WERI-Rb-1 (cell line): ENCODE data around the gene COQ8B.
"Not testable (repeated sequence)": the region's sequence is repeated elsewhere in the genome, so short reads cannot be mapped to it uniquely, and the experiment has no call there.

ENCODE experiments used
- DNase-seq: peaks from one replicate; pipeline ENCODE4 v3.0.0-alpha.2; 2020
- H3K27ac ChIP-seq: fragments of 250-450 bp; sonication (Bioruptor Pico); 2 replicates; pipeline ENCODE4 v1.5.1; 2020; ENCODE audit warnings: mild to moderate bottlenecking, moderate library complexity
- H3K27me3 ChIP-seq: fragments of 250-450 bp; sonication (Bioruptor Pico); 2 replicates; pipeline ENCODE4 v1.5.1; 2021; ENCODE audit warnings: mild to moderate bottlenecking, low read depth, moderate library complexity; ENCODE audit not compliant: insufficient read depth, severe bottlenecking
- H3K36me3 ChIP-seq: fragments of 250-450 bp; sonication (Bioruptor Pico); 2 replicates; pipeline ENCODE4 v1.5.1; 2020; ENCODE audit warnings: mild to moderate bottlenecking, moderate library complexity
- H3K4me3 ChIP-seq: 2 replicates; pipeline ENCODE4 v1.5.1; 2011; ENCODE audit warnings: low read depth, mild to moderate bottlenecking, control low read depth, low read length
- H3K9me3 ChIP-seq: fragments of 250-450 bp; sonication (Bioruptor Pico); 2 replicates; pipeline ENCODE4 v1.5.1; 2021; ENCODE audit warnings: mild to moderate bottlenecking, moderate library complexity; ENCODE audit not compliant: severe bottlenecking
- CTCF ChIP-seq: IDR thresholded peaks from 2 replicates; pipeline ENCODE4 v1.5.1; 2011; ENCODE audit warnings: low read depth, mild to moderate bottlenecking, control low read depth, inconsistent platforms, low read length

The COQ8B gene

GRCh38 chr19:40716482-40717324, at the start of gene COQ8B, which contains the start of gene ITPKC:
Gene COQ8B, minus strand, starts transcription at chr19:40716886. Its CDS starts 2,254 bp downstream, at chr19:40714632.
Gene ITPKC, plus strand, starts transcription at chr19:40717112. Its CDS starts 24 bp downstream, at chr19:40717136.
- peak; percentile 99 for DNase-seq
- H3K27ac ChIP-seq = peak within 1 kb of the TSS; percentile 85
- peak within 1 kb of the TSS; percentile 88 for H3K4me3 ChIP-seq
- peaks cover 5% of the 10 kb centered on the region; the same call in 1 of the 2 replicates for H3K36me3 ChIP-seq
- no peak for TF ChIP-seq CTCF
- no peaks in the 10 kb centered on the region for H3K27me3 ChIP-seq
- no peaks in the 10 kb centered on the region for H3K9me3 ChIP-seq

- H3K27ac ChIP-seq, DNase-seq, H3K4me3 ChIP-seq, H3K27me3 ChIP-seq, H3K9me3 ChIP-seq: not testable (repeated sequence)
- peaks cover 50% of the 10 kb centered on the region for H3K36me3 ChIP-seq
Observed at GRCh38 chr19:40766385-40766784, 49.7 kb upstream of the COQ8B start.

GRCh38 chr19:40763963-40764362, 47.3 kb upstream of the COQ8B start:
- Histone ChIP-seq H3K27me3 (no peaks in the 10 kb centered on the region), H3K27ac (no peak overlapping the region), H3K9me3 (no peaks in the 10 kb centered on the region), H3K4me3 (no peak overlapping the region), H3K36me3 (peaks cover 72% of the 10 kb centered on the region)
- DNase-seq = no peak
- TF ChIP-seq CTCF = no peak

GRCh38 chr19:40763526-40763925, 46.8 kb upstream of the COQ8B start:
- Histone ChIP-seq H3K9me3 (no peaks in the 10 kb centered on the region), H3K4me3 (no peak overlapping the region), H3K27ac (no peak overlapping the region), H3K27me3 (no peaks in the 10 kb centered on the region), H3K36me3 (peaks cover 76% of the 10 kb centered on the region)
- no peak for DNase-seq
- TF ChIP-seq CTCF = no peak

GRCh38 chr19:40762754-40763470, 46.2 kb upstream of the COQ8B start:
- no peak for DNase-seq
- Histone ChIP-seq H3K36me3 (peaks cover 82% of the 10 kb centered on the region), H3K27ac (no peak overlapping the region), H3K4me3 (no peak overlapping the region), H3K9me3 (no peaks in the 10 kb centered on the region), H3K27me3 (no peaks in the 10 kb centered on the region)
- no peak for TF ChIP-seq CTCF

GRCh38 chr19:40759352-40759751, 42.7 kb upstream of the COQ8B start:
- no peak overlapping the region for H3K27ac ChIP-seq
- no peaks in the 10 kb centered on the region for H3K9me3 ChIP-seq
- DNase-seq = no peak
- no peaks in the 10 kb centered on the region for H3K27me3 ChIP-seq
- H3K36me3 ChIP-seq = peaks cover 93% of the 10 kb centered on the region
- no peak overlapping the region for H3K4me3 ChIP-seq
- TF ChIP-seq CTCF = no peak
